HUES6 (cell line): ENCODE measurements around the gene C9orf57.
"Not testable (repeated sequence)": the region's sequence is repeated elsewhere in the genome, so short reads cannot be mapped to it uniquely, and the experiment has no call there.

ENCODE experiments used
- H3K27ac ChIP-seq: 2 replicates; pipeline ENCODE4 v1.7.0; 2013; ENCODE audit warnings: low read depth, mild to moderate bottlenecking, low read length, inconsistent platforms
- H3K27me3 ChIP-seq: 2 replicates; pipeline ENCODE4 v1.6.1; 2013; ENCODE audit warnings: low read length; ENCODE audit not compliant: control insufficient read depth, insufficient read depth
- H3K36me3 ChIP-seq: 2 replicates; pipeline ENCODE4 v1.6.1; 2013; ENCODE audit warnings: low read length; ENCODE audit not compliant: control insufficient read depth, insufficient read depth
- H3K4me1 ChIP-seq: 2 replicates; pipeline ENCODE4 v1.6.1; 2013; ENCODE audit warnings: low read length; ENCODE audit not compliant: control insufficient read depth, insufficient read depth
- H3K4me3 ChIP-seq: 2 replicates; pipeline ENCODE4 v1.5.1; 2013; ENCODE audit warnings: low read depth, low read length
- H3K9ac ChIP-seq: one replicate; pipeline ENCODE4 v1.6.1; 2013; ENCODE audit warnings: mild to moderate bottlenecking, low read length
- H3K9me3 ChIP-seq: 2 replicates; pipeline ENCODE4 v1.6.1; 2013; ENCODE audit warnings: low read depth, low read length; ENCODE audit not compliant: control insufficient read depth, insufficient read depth

C9orf57 gene

GRCh38 chr9:72023596-72023995, 36.8 kb downstream of the C9orf57 start:
- H3K27ac ChIP-seq: no peak overlapping the region
- no peaks in the 10 kb centered on the region for H3K27me3 ChIP-seq
- H3K36me3 ChIP-seq: no peaks in the 10 kb centered on the region
- no peak overlapping the region for H3K9ac ChIP-seq
- H3K4me3 ChIP-seq: no peak overlapping the region
- H3K4me1 ChIP-seq: peaks cover 3% of the 10 kb centered on the region; the same call in 1 of the 2 replicates
- H3K9me3 ChIP-seq: no peaks in the 10 kb centered on the region

DNA sequence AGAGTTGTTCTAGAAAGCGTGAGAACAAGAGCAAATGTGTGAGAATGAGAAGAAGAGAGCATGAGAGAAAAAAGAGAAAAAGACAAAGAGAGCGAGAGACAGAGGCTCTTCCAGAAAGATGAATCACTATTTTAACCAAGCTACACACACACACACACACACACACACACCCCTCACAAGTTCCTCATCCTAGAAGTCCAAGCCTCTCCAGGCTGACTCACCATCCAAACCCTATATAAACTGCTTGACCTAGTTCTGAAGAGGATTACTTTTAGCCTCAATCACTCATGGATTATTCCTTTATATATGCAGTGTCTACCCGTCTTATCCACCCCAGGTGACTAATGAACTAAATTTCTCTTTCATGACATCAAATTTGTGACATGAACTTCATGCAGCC, 37.6 kb downstream of the C9orf57 start:
- Histone ChIP-seq H3K4me1 (peaks cover 3% of the 10 kb centered on the region; the same call in 1 of the 2 replicates), H3K9ac (no peak overlapping the region), H3K4me3 (no peak overlapping the region), H3K27me3 (no peaks in the 10 kb centered on the region), H3K27ac (no peak overlapping the region), H3K36me3 (no peaks in the 10 kb centered on the region), H3K9me3 (no peaks in the 10 kb centered on the region)

DNA sequence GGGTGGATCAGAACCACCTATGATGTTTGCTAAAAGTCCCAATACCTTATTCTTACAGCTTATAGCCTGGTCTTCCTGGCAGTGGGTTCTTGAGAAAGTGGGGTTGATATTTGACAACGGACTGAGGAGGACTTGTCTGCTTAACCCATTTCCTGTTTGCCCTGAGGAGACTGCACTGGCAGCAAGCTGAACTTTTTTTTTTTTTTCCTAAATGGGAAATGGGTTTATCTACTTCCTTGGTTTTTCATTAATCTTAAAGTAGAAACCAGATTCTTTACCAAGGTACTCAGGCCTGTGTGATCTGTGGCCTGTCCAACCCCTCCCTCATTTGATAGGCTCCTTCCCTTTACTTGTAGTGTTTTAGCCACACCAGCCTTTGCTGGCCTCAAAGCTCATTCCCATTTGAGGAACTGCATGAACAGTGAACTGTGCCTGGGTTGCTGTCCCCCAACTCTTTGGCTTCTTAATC, 47.1 kb downstream of the C9orf57 start:
- H3K36me3 ChIP-seq: no peaks in the 10 kb centered on the region
- no peak overlapping the region for H3K27ac ChIP-seq
- no peak overlapping the region for H3K4me3 ChIP-seq
- no peak overlapping the region for H3K9ac ChIP-seq
- H3K4me1 ChIP-seq: no peaks in the 10 kb centered on the region
- H3K9me3 ChIP-seq: no peaks in the 10 kb centered on the region
- no peaks in the 10 kb centered on the region for H3K27me3 ChIP-seq

DNA sequence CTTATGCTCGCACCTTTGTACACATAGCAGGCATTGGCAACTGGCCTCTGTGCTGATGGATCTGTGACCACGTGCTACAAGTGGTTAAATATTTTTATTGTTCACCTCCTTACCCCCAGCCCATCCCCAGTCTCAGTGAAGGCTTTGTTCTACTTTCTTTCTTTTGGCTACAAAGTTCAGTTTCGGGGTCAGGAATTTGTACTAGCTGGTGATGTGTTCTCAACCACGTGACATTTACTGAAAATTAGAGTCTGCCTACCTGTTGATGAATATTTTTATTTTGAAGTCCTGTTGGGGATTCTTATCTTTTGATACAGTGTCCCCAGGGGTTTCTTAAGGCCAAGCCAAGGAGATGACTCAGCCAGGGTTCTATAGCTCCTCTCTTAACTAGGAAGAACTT, 47.8 kb downstream of the C9orf57 start:
- no peaks in the 10 kb centered on the region for H3K9me3 ChIP-seq
- H3K36me3 ChIP-seq: no peaks in the 10 kb centered on the region
- H3K27ac ChIP-seq: no peak overlapping the region
- H3K4me1 ChIP-seq: peaks cover 4% of the 10 kb centered on the region; the same call in 1 of the 2 replicates
- no peaks in the 10 kb centered on the region for H3K27me3 ChIP-seq
- no peak overlapping the region for H3K4me3 ChIP-seq
- H3K9ac ChIP-seq: no peak overlapping the region

GRCh38 chr9:72007726-72008125, 52.7 kb downstream of the C9orf57 start:
- not testable (repeated sequence) for H3K36me3 ChIP-seq, H3K9ac ChIP-seq, H3K27ac ChIP-seq, H3K27me3 ChIP-seq, H3K9me3 ChIP-seq, H3K4me3 ChIP-seq
- peaks cover 11% of the 10 kb centered on the region for H3K4me1 ChIP-seq

- H3K9me3 ChIP-seq: peaks cover 4% of the 10 kb centered on the region
- no peaks in the 10 kb centered on the region for H3K36me3 ChIP-seq
- H3K4me3 ChIP-seq: no peak overlapping the region
- no peak overlapping the region for H3K9ac ChIP-seq
- H3K27ac ChIP-seq: no peak overlapping the region
- no peaks in the 10 kb centered on the region for H3K27me3 ChIP-seq
- peaks cover 11% of the 10 kb centered on the region for H3K4me1 ChIP-seq
These were observed 53.9 kb downstream of the C9orf57 start for GRCh38 chr9:72006501-72006900.

- Histone ChIP-seq H3K9me3 (peaks cover 11% of the 10 kb centered on the region), H3K36me3 (no peaks in the 10 kb centered on the region), H3K4me3 (no peak overlapping the region), H3K9ac (no peak overlapping the region), H3K4me1 (peaks cover 11% of the 10 kb centered on the region), H3K27ac (no peak overlapping the region), H3K27me3 (no peaks in the 10 kb centered on the region)
These were observed 55.0 kb downstream of the C9orf57 start for GRCh38 chr9:72005451-72005850.
